ENCODE results near the gene CAMTA2. TPM values are rescaled to one million over a fixed set of nuclear protein-coding genes. Genes with fewer than 3 reads are reported as not detected.

CAMTA2 gene
- total RNA-seq, 1 donor from 2014 or later, result 83.5 TPM

GRCh38 chr17:4959261-4959965 lies 28.1 kb downstream of the CAMTA2 start:
- H3K9me3 Mint-ChIP-seq (ENCODE audit: unreplicated experiment), result no peaks in the 10 kb centered on the region
- H3K4me1 Mint-ChIP-seq (ENCODE audit: unreplicated experiment), result no peaks in the 10 kb centered on the region
- no peaks in the 10 kb centered on the region for H3K27me3 Mint-ChIP-seq (ENCODE audit: unreplicated experiment)
- TF ChIP-seq, protein P1, sequence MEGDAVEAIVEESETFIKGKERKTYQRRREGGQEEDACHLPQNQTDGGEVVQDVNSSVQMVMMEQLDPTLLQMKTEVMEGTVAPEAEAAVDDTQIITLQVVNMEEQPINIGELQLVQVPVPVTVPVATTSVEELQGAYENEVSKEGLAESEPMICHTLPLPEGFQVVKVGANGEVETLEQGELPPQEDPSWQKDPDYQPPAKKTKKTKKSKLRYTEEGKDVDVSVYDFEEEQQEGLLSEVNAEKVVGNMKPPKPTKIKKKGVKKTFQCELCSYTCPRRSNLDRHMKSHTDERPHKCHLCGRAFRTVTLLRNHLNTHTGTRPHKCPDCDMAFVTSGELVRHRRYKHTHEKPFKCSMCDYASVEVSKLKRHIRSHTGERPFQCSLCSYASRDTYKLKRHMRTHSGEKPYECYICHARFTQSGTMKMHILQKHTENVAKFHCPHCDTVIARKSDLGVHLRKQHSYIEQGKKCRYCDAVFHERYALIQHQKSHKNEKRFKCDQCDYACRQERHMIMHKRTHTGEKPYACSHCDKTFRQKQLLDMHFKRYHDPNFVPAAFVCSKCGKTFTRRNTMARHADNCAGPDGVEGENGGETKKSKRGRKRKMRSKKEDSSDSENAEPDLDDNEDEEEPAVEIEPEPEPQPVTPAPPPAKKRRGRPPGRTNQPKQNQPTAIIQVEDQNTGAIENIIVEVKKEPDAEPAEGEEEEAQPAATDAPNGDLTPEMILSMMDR (IDR thresholded peaks at IDR 0.05), result no peak
- no peak overlapping the region for H3K4me3 Mint-ChIP-seq (ENCODE audit: unreplicated experiment)
- peaks cover 19% of the 10 kb centered on the region for H3K36me3 Mint-ChIP-seq (ENCODE audit: unreplicated experiment)
- H3K27ac Mint-ChIP-seq (ENCODE audit: unreplicated experiment), result no peak overlapping the region
- no peak for DNase-seq (ENCODE audit: extremely low spot score, unreplicated experiment)

DNA sequence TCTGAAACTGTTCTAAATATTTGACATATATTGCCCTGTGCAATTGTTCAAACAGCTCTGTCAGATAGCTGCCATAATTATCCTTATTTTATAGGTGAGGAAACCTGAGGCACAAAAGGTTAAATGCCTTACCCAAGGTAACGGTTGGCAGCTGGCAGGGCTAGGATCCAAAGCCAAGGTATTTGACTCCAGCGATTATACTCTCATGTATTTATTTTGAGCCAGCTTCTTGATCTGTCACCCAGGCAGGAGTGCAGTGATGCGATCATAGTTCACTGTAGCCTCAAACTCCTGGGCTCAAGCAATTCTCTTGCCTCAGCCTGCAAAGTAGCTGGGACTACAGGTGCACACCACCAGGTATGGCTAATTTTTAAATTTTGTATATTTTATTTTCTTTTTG lies 29.4 kb downstream of the CAMTA2 start:
- Mint-ChIP-seq H3K9me3 (ENCODE audit: unreplicated experiment) (no peaks in the 10 kb centered on the region), H3K27me3 (ENCODE audit: unreplicated experiment) (no peaks in the 10 kb centered on the region), H3K36me3 (ENCODE audit: unreplicated experiment) (peaks cover 19% of the 10 kb centered on the region), H3K27ac (ENCODE audit: unreplicated experiment) (no peak overlapping the region), H3K4me1 (ENCODE audit: unreplicated experiment) (peaks cover 10% of the 10 kb centered on the region), H3K4me3 (ENCODE audit: unreplicated experiment) (no peak overlapping the region)
- TF ChIP-seq, protein P1 (IDR thresholded peaks at IDR 0.05), result no peak
- no peak for DNase-seq (ENCODE audit: extremely low spot score, unreplicated experiment)

GRCh38 chr17:4956493-4957061 lies 30.9 kb downstream of the CAMTA2 start:
- Mint-ChIP-seq H3K4me1 (ENCODE audit: unreplicated experiment) (peaks cover 13% of the 10 kb centered on the region), H3K4me3 (ENCODE audit: unreplicated experiment) (no peak overlapping the region), H3K27me3 (ENCODE audit: unreplicated experiment) (no peaks in the 10 kb centered on the region), H3K27ac (ENCODE audit: unreplicated experiment) (no peak overlapping the region), H3K36me3 (ENCODE audit: unreplicated experiment) (peaks cover 17% of the 10 kb centered on the region), H3K9me3 (ENCODE audit: unreplicated experiment) (no peaks in the 10 kb centered on the region)
- TF ChIP-seq, protein P1 (IDR thresholded peaks at IDR 0.05), result no peak
- DNase-seq (ENCODE audit: extremely low spot score, unreplicated experiment), result no peak

GRCh38 chr17:4955091-4955490 lies 32.4 kb downstream of the CAMTA2 start:
- Mint-ChIP-seq H3K9me3 (ENCODE audit: unreplicated experiment) (no peaks in the 10 kb centered on the region), H3K4me3 (ENCODE audit: unreplicated experiment) (no peak overlapping the region), H3K27ac (ENCODE audit: unreplicated experiment) (no peak overlapping the region), H3K27me3 (ENCODE audit: unreplicated experiment) (no peaks in the 10 kb centered on the region), H3K4me1 (ENCODE audit: unreplicated experiment) (peaks cover 26% of the 10 kb centered on the region), H3K36me3 (ENCODE audit: unreplicated experiment) (peaks cover 11% of the 10 kb centered on the region)
- TF ChIP-seq, protein P1 (IDR thresholded peaks at IDR 0.05), result no peak
- no peak for DNase-seq (ENCODE audit: extremely low spot score, unreplicated experiment)

DNA sequence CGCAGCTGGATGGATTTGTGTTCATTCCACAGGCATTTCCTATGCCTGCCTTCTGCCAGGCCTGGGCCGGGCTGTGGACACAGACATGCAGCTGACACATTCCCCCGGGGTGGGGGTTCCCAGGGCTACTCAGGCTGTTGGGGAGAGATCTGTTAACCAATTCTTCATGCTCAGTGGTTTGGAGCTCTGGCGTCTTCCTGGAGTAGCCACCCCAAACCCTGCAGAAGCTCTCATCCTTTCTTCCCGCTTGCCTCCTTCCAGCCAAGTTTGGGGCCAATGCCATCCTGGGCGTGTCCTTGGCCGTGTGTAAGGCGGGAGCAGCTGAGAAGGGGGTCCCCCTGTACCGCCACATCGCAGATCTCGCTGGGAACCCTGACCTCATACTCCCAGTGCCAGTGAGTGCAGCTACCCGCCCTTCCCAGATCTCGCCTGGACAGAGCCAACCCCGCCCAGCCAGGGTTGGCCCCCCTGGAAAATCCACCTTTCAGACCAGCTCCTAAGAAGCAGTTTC lies 34.0 kb downstream of the CAMTA2 start:
- TF ChIP-seq, protein P1 (IDR thresholded peaks at IDR 0.05), result no peak
- no peak for DNase-seq (ENCODE audit: extremely low spot score, unreplicated experiment)
- Mint-ChIP-seq H3K27ac (ENCODE audit: unreplicated experiment) (peak overlapping the region; percentile 61), H3K27me3 (ENCODE audit: unreplicated experiment) (no peaks in the 10 kb centered on the region), H3K36me3 (ENCODE audit: unreplicated experiment) (no peaks in the 10 kb centered on the region), H3K9me3 (ENCODE audit: unreplicated experiment) (no peaks in the 10 kb centered on the region), H3K4me1 (ENCODE audit: unreplicated experiment) (peaks cover 28% of the 10 kb centered on the region), H3K4me3 (ENCODE audit: unreplicated experiment) (no peak overlapping the region)
